T-helper 1 cell treated with Interleukin-12 subunit alpha and Interleukin-12 subunit beta and Interleukin-4 antibody, amounts not matched to agents 30 μg/mL and 1 μg/mL, for 36 hours (primary cell): ENCODE data around the gene GAD1.

Experiments
- H3K27ac Mint-ChIP-seq: one replicate; pipeline ENCODE4 v1.8.0; 2021; ENCODE audit warnings: mild to moderate bottlenecking, mixed read lengths
- H3K27me3 Mint-ChIP-seq: one replicate; pipeline ENCODE4 v1.8.0; 2021; ENCODE audit warnings: low read depth, mixed read lengths
- H3K36me3 Mint-ChIP-seq: one replicate; pipeline ENCODE4 v1.8.0; 2021; ENCODE audit warnings: low read depth, mixed read lengths
- H3K4me1 Mint-ChIP-seq: one replicate; pipeline ENCODE4 v1.8.0; 2021; ENCODE audit warnings: low read depth, mixed read lengths
- H3K4me3 Mint-ChIP-seq: one replicate; pipeline ENCODE4 v1.8.0; 2021; ENCODE audit warnings: mild to moderate bottlenecking, moderate library complexity, mixed read lengths
- H3K9me3 Mint-ChIP-seq: one replicate; pipeline ENCODE4 v1.8.0; 2021; ENCODE audit warnings: mixed read lengths

Gene GAD1

DNA sequence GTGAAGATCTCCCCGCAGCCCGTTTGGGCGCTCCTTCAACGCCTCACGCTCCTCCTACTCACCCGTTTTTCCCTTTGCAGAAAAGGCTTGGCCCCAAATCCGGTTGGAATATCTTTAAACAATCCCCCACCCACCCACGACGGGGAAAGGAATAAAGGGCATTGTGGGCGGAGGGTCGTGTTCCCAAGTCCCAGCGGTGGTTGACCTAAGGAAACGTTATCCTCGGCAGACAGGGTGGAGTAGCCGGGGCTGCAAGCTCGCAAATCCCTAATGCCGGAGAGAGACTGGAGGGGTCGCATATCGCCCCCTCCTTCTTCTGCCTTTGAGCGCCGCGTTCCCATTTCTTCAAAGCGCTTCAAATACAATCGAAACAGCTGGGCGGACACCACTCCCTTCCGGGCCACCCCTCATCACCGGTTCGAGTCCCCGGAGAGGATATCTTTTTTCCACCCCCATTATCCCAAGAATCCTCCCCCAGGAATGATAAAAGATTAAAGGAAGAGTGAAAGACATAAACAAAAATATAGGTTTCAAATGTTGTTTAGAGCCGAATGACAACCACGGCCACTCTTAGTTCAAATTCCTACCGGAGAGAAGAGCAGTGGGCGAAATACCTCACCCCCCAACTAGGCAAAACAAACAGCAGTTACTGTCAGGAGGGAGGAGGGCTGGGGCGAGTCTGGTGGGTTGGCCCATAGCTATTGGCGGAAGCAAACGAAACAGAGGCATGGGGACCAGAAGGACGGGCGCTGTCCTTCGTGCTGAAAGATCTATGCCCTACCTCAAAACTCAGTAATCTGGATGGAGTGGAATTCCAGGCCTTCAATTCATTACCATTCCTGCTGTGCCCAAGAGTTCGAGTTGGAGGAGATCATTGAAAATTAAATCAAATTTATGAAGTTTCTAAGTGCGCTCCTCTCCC lies 2.8 kb upstream of the GAD1 start:
- H3K27me3 Mint-ChIP-seq, result peaks cover 59% of the 10 kb centered on the region
- H3K36me3 Mint-ChIP-seq, result no peaks in the 10 kb centered on the region
- H3K9me3 Mint-ChIP-seq, result no peaks in the 10 kb centered on the region
- H3K27ac Mint-ChIP-seq, result peak overlapping the region; percentile 56
- peaks cover 19% of the 10 kb centered on the region for H3K4me1 Mint-ChIP-seq
- H3K4me3 Mint-ChIP-seq, result no peak overlapping the region

GRCh38 chr2:170814533-170815230 lies 2.0 kb upstream of the GAD1 start:
- Mint-ChIP-seq H3K36me3 (no peaks in the 10 kb centered on the region), H3K9me3 (no peaks in the 10 kb centered on the region), H3K27me3 (peaks cover 67% of the 10 kb centered on the region), H3K4me1 (peaks cover 19% of the 10 kb centered on the region), H3K27ac (peak overlapping the region; percentile 56), H3K4me3 (no peak overlapping the region)

DNA sequence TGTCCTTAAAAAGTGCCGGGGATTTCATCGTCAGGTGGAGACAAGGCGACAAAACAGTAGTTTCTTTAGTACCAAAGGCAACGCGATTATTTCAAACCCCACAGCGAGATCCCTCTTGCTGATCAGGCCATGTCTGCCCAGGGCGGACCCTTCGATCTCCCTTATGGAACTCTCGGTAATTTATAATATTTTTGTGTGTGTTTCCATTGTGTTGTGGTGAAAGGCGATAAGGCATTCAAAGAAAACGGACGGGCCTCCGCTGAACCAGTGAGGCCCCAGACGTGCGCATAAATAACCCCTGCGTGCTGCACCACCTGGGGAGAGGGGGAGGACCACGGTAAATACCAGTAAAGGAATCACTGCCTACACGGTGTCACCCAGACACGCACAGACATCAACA lies 1.4 kb upstream of the GAD1 start:
- Mint-ChIP-seq H3K27me3 (peaks cover 74% of the 10 kb centered on the region), H3K4me3 (peak overlapping the region; percentile 72), H3K4me1 (peaks cover 19% of the 10 kb centered on the region), H3K36me3 (no peaks in the 10 kb centered on the region), H3K9me3 (no peaks in the 10 kb centered on the region), H3K27ac (peak overlapping the region; percentile 64)

GRCh38 chr2:170815746-170816503 lies 762 bp upstream of the GAD1 start:
- Mint-ChIP-seq H3K9me3 (no peaks in the 10 kb centered on the region), H3K4me3 (peak overlapping the region; percentile 72), H3K36me3 (peaks cover 4% of the 10 kb centered on the region), H3K27ac (peak overlapping the region; percentile 64), H3K4me1 (peaks cover 25% of the 10 kb centered on the region), H3K27me3 (peaks cover 80% of the 10 kb centered on the region)

GRCh38 chr2:170817093-170818035 lies 677 bp downstream of the GAD1 start:
- no peak overlapping the region for H3K27ac Mint-ChIP-seq
- H3K36me3 Mint-ChIP-seq, result peaks cover 5% of the 10 kb centered on the region
- peaks cover 36% of the 10 kb centered on the region for H3K4me1 Mint-ChIP-seq
- peak overlapping the region; percentile 70 for H3K4me3 Mint-ChIP-seq
- H3K27me3 Mint-ChIP-seq, result peaks cover 94% of the 10 kb centered on the region
- H3K9me3 Mint-ChIP-seq, result no peaks in the 10 kb centered on the region

- Mint-ChIP-seq H3K4me1 (peaks cover 39% of the 10 kb centered on the region), H3K9me3 (no peaks in the 10 kb centered on the region), H3K27ac (peak overlapping the region; percentile 49), H3K27me3 (peaks cover 93% of the 10 kb centered on the region), H3K4me3 (peak overlapping the region; percentile 73), H3K36me3 (peaks cover 5% of the 10 kb centered on the region)
These were observed 1.5 kb downstream of the GAD1 start for GRCh38 chr2:170818036-170818751.

GRCh38 chr2:170818752-170819470 lies 2.2 kb downstream of the GAD1 start:
- Mint-ChIP-seq H3K9me3 (no peaks in the 10 kb centered on the region), H3K27me3 (peaks cover 89% of the 10 kb centered on the region), H3K36me3 (peaks cover 5% of the 10 kb centered on the region), H3K27ac (peak overlapping the region; percentile 49), H3K4me3 (peak overlapping the region; percentile 73), H3K4me1 (peaks cover 36% of the 10 kb centered on the region)

GRCh38 chr2:170819680-170820664 lies 3.3 kb downstream of the GAD1 start:
- Mint-ChIP-seq H3K9me3 (no peaks in the 10 kb centered on the region), H3K4me1 (peaks cover 32% of the 10 kb centered on the region), H3K36me3 (peaks cover 6% of the 10 kb centered on the region), H3K4me3 (peak overlapping the region; percentile 76), H3K27me3 (peaks cover 89% of the 10 kb centered on the region), H3K27ac (no peak overlapping the region)

GRCh38 chr2:170820757-170821530 lies 4.3 kb downstream of the GAD1 start:
- Mint-ChIP-seq H3K4me3 (peak overlapping the region; percentile 76), H3K27me3 (peaks cover 89% of the 10 kb centered on the region), H3K36me3 (peaks cover 6% of the 10 kb centered on the region), H3K9me3 (no peaks in the 10 kb centered on the region), H3K27ac (peak overlapping the region; percentile 77), H3K4me1 (peaks cover 28% of the 10 kb centered on the region)

DNA sequence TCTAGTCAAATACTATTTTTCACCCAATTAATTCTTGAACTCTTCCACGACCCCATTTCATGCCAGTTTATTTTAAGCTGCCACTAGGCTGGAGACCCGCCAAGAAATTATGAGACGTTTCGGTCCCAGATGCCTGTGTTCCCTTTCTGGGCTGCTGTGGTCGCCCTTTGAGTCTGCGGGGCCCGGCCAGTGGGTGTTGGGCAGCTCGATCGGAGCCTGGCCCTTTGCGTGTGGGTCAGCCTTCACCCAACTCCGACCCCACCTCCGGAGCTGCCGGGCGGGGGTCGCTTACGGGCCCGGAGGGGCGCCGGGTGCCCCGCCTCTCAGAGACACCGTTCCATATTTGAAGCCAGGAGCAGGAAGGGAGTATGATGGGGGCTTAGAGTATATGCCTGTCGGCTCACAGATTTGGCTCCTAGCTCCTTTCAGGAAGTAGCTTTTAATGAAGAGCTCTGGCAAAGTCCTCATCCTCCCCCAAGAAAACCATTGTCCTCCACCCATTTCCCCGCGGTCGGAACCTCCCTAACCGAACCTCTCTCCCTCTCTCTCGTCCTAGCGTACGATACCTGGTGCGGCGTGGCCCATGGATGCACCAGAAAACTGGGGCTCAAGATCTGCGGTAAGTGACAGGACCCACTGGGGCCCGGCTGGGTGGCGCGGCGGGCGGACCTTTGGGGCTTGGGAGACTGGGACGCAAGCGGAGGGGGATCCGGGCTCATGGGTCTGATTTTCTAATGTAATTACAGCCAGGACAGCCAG lies 5.0 kb downstream of the GAD1 start:
- H3K36me3 Mint-ChIP-seq, result peaks cover 6% of the 10 kb centered on the region
- peaks cover 28% of the 10 kb centered on the region for H3K4me1 Mint-ChIP-seq
- H3K4me3 Mint-ChIP-seq, result peak overlapping the region; percentile 76
- H3K27me3 Mint-ChIP-seq, result peaks cover 84% of the 10 kb centered on the region
- H3K9me3 Mint-ChIP-seq, result no peaks in the 10 kb centered on the region
- no peak overlapping the region for H3K27ac Mint-ChIP-seq
